ENCODE data around the gene INO80. TPM values are rescaled to one million over a fixed set of nuclear protein-coding genes. Genes with fewer than 3 reads are reported as not detected.
"Not testable (repeated sequence)": the region's sequence is repeated elsewhere in the genome, so short reads cannot be mapped to it uniquely, and the experiment has no call there.

The INO80 gene
- polyA plus RNA-seq, 1 donor from 2014 or later: 7.4 TPM

DNA sequence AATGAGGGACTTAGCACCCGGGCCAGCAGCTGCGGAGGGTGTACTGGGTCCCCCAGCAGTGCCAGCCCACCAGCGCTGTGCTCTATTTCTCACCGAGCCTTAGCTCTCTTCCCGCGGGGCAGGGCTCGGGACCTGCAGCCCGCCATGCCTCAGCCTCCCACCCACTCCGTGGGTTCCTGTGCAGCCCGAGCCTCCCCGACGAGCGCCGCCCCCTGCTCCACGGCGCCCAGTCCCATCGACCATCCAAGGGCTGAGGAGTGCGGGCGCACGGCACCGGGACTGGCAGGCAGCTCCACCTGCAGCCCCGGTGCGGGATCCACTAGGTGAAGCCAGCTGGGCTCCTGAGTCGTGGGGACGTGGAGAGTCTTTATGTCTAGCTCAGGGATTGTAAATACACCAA is 154.3 kb downstream of the INO80 start:
- H3K27ac Mint-ChIP-seq, H3K4me3 Mint-ChIP-seq, H3K9me3 Mint-ChIP-seq, H3K27me3 Mint-ChIP-seq, H3K36me3 Mint-ChIP-seq, H3K4me1 Mint-ChIP-seq: not testable (repeated sequence)

DNA sequence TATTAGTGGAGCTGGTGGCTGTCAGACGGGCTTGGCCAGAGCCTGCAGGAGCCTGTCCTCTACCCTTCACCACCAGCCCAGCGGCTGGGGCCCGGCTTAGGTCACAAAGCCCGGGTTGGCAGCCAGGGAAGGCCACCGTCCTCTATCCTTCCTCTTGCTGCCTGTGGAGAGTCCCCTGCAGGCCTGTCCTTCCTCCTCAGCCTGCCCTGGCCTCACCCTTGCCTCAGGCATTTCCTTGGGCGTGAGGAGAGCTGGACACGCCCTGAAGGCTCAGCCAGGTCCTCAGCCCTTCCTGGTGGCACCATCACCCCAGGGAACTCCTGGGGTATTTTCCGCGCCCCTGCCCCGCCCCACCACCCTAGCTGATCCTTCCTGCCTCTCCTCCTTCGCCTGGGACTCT is 155.2 kb downstream of the INO80 start:
- peaks cover 0 to 10% (median 3%) of the 10 kb centered on the region in 3 donors for H3K4me1 Mint-ChIP-seq
- H3K4me3 Mint-ChIP-seq: no peak overlapping the region
- H3K27me3 Mint-ChIP-seq: peaks cover 1% of the 10 kb centered on the region
- H3K36me3 Mint-ChIP-seq: peaks cover 1% of the 10 kb centered on the region
- no peak overlapping the region for H3K27ac Mint-ChIP-seq
- no peaks in the 10 kb centered on the region for H3K9me3 Mint-ChIP-seq

DNA sequence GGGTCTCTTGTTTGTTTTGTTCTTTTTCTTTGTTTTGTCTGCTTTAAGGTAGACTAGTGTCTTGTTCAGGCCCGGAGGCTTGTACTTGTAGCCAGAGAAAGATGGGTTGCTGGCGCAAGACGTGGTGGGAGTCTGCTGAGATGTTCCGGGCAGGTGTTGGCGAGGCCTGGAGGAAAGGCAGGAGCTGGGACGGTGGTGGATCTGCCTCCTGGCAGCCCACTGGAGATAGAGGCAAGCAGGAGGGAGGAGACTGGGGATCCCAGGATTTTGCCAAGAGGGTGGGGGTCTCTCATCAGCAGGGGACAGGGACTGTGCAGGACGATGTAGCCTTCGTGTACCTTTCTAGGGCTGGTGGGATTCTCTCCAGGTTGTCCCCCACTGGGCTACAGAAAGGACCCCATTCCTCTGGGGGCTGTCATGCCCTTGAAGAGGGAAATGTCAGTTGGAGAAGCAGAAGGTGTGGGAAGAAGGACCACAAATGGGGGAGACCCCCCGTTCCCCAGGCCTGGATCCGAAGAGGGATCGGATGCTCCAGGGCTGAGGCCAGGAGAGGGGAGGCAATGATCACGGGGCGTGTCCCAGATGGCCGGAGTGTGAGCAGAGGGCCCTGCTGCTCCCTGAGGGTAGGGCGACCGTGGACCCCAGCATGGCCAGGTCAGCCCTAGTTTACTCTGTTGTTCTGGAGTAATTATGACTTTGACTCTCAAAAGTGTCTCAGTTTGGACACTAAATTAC is 155.8 kb downstream of the INO80 start:
- Mint-ChIP-seq H3K4me3 (peak overlapping the region in 1 of 4 donors; percentile 87), H3K27me3 (peaks cover 1% of the 10 kb centered on the region), H3K36me3 (peaks cover under 1% of the 10 kb centered on the region), H3K27ac (peak overlapping the region in 1 of 3 donors; percentile 1), H3K9me3 (no peaks in the 10 kb centered on the region), H3K4me1 (peaks cover 0 to 10% (median 3%) of the 10 kb centered on the region in 3 donors)

DNA sequence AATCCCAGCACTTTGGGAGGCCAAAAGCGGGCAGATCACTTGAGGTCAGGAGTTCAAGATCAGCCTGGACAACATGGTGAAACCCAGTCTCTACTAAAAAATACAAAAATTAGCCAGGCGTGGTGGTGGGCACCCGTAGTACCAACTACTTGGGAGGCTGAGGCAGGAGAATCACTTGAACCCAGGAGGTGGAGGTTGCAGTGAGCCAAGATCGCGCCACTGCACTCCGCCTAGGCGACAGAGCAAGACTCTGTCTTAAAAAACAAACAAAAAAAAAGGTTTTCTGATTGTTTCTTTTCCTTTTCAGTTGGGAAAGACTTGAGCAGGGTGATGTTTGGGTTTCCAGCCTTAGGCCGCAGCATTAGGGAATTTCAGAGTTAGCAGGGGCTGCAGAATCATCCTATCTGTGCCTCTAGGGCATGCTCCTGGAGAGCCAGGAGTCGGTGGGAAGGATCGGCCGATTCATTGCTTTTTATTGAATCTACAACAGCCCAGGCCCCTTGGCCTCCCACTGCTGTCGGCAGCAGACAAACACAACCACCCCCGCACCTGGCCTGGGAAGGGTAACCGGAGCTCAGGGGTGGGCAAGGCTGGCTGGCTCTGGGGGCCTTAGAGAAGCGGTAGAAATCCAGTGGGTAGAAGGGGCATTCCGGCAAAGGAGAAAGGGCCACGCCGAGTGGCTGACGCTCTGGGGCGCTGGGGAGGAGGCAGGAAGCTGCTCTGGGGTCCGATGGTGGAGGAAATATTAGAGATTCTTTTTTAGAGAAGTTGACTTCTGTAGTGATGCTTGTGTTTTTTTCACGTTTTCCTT is 156.5 kb downstream of the INO80 start:
- Mint-ChIP-seq H3K9me3 (no peaks in the 10 kb centered on the region), H3K4me3 (peak overlapping the region in 1 of 4 donors; percentile 87), H3K27ac (peak overlapping the region in 1 of 3 donors; percentile 1), H3K27me3 (peaks cover 1% of the 10 kb centered on the region), H3K36me3 (no peaks in the 10 kb centered on the region), H3K4me1 (peaks cover 0 to 10% (median 3%) of the 10 kb centered on the region in 3 donors)

DNA sequence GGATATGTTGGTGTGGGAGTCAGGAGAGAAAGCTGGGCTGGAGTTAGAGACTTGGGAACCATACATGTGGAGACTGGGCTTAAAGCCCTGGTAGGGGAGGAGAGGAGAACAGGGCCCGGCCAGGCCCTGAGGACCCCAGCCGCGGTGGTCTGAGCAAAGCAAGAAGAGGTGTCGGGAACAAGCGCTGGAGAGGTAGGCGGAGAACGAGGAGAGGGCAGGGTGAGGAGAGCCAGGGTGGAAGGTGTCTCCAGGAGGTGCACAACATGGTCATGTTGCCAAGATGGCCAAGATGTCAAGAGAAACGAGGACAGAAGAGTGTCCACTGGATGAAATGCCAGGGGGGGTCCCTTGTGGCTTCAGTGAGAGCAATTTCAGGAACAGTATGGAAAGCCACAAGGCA is 157.4 kb downstream of the INO80 start:
- Mint-ChIP-seq H3K9me3 (no peaks in the 10 kb centered on the region), H3K4me3 (no peak overlapping the region), H3K36me3 (no peaks in the 10 kb centered on the region), H3K4me1 (peaks cover 0 to 10% (median 8%) of the 10 kb centered on the region in 3 donors), H3K27ac (no peak overlapping the region), H3K27me3 (no peaks in the 10 kb centered on the region)

DNA sequence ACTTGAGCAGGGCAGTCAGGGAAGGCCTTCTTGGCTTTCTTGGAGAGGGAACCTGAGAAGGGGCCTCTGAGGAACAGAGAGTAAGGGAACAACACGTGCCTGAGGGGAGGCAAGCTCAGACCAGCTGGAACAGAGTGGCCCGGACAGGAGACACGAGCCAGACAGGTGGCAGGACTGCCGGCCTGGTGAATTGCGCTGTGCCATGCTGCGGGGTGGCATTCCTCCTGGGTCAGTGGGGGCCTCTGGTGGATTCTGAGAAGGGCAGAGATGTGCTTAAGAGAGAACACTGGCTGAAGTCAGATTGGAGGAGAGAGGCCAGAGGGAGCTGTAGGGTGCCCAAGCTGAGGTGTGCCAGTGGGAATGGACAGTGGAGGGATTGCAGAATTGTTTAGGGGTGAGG is 157.9 kb downstream of the INO80 start:
- H3K27ac Mint-ChIP-seq: peak overlapping the region in 1 of 3 donors; percentile 70
- no peak overlapping the region for H3K4me3 Mint-ChIP-seq
- peaks cover 4 to 10% (median 9%) of the 10 kb centered on the region in 3 donors for H3K4me1 Mint-ChIP-seq
- no peaks in the 10 kb centered on the region for H3K27me3 Mint-ChIP-seq
- no peaks in the 10 kb centered on the region for H3K36me3 Mint-ChIP-seq
- no peaks in the 10 kb centered on the region for H3K9me3 Mint-ChIP-seq

DNA sequence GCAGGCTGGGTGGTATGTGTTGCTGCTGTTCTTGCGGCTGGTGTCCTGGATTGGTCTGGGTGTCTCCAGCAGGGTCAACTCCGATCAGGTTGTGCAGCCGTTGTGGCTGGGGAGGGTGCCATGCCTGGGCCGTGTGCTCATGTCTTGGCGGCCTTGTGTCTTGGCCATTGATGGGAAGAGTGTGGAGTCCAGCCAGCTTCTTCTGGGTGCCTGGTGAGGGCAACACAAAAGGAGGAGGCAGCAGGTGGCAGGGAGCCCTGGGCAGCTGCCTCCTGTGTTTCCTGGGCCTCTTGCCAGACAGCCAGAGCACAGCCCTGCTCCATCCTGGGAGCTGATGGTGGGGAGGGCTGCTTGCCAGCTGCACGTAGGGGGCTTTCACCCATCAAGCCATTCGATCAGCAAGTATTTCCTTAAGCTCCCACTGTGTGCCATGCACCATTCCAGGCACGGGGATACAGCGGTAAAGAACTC is 158.5 kb downstream of the INO80 start:
- no peaks in the 10 kb centered on the region for H3K27me3 Mint-ChIP-seq
- no peaks in the 10 kb centered on the region for H3K9me3 Mint-ChIP-seq
- H3K36me3 Mint-ChIP-seq: no peaks in the 10 kb centered on the region
- no peak overlapping the region for H3K4me3 Mint-ChIP-seq
- peak overlapping the region in 1 of 3 donors; percentile 70 for H3K27ac Mint-ChIP-seq
- peaks cover 6 to 12% (median 7%) of the 10 kb centered on the region in 3 donors for H3K4me1 Mint-ChIP-seq

DNA sequence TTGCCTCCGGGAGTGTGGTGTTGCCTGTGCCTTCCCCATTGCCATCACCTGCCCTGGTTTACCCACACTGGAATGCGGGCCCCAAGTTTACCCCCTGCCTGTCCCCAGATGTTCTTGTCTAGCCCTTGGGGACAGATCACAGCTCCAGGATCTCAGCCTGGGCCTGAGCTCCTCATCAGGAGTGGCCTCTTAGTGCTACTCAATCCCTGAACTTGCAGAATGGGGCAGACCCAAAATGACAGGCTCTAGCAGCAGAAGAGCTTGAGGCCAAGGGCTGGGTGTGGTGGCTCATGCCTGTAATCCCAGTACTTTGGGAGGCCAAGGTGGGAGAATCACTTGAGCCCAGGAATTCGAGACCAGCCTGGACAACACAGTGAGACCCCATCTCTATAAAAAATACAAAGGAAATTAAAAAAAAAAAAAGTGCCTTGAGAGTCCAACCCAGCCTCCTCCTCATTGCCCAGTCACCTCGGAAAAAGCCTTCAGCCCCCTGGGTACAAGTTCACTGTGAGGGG is 159.0 kb downstream of the INO80 start:
- Mint-ChIP-seq H3K4me3 (no peak overlapping the region), H3K4me1 (peaks cover 6 to 14% (median 7%) of the 10 kb centered on the region in 3 donors), H3K27me3 (no peaks in the 10 kb centered on the region), H3K36me3 (peaks cover under 1% of the 10 kb centered on the region), H3K9me3 (no peaks in the 10 kb centered on the region), H3K27ac (peak overlapping the region in 1 of 3 donors; percentile 70)

DNA sequence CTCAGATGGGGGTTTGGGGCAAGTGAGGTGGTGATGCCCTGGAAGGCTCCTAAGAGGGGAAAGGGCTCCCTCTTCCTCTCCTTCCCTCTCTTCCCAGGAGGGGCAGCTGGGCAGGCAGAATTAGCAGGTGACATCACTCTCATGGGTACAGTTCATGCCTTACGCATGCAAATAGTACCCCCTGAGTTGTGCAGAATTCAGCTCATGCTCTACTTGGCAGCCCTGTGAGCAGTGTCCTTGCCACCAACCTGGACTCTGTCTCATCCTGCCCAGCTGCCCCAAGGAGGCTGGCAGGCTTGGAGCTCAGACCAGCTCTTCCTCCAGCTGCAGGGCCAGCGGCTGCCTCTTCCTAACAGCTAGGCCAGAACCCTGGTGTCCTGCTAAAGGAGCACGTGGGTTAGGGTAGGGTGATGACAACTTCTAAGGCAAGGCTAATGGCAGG is 159.5 kb downstream of the INO80 start:
- Mint-ChIP-seq H3K4me1 (peaks cover 6 to 15% (median 9%) of the 10 kb centered on the region in 3 donors), H3K36me3 (peaks cover 2% of the 10 kb centered on the region), H3K4me3 (peak overlapping the region in 2 of 4 donors; percentile 21 to 66), H3K27ac (no peak overlapping the region), H3K27me3 (no peaks in the 10 kb centered on the region), H3K9me3 (no peaks in the 10 kb centered on the region)

DNA sequence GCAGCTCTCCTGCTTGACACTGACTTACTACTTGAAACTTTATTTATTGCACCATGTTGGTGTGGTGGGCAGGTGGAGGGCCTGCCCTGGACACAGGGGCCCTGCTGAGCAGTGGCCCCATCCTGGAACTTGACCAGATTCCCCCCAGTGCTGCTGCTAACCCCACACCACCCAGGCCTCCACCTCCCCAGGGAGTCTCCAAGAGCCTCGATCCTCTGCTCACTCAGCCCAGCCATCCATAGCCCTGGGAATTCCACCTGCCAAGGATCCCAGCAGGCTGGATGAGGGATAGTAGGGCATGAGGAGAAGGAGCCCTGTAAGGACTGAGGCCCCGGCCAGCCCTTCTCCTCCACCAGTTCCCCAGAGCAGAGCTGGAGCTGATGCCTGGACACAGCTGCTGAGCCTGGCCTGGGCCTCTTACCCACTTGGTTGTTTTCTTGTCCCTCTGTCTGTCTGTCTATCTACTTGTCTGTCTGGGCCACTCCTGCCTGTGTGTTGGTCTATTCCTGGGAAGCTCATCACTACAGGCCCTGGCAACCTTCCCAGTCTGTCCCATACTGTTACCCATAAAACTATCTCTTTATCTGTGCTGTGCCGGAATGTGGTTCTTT is 160.0 kb downstream of the INO80 start:
- H3K9me3 Mint-ChIP-seq: no peaks in the 10 kb centered on the region
- peak overlapping the region; percentile 21 to 66 (median 40) for H3K4me3 Mint-ChIP-seq
- H3K36me3 Mint-ChIP-seq: peaks cover 2% of the 10 kb centered on the region
- H3K4me1 Mint-ChIP-seq: peaks cover 6 to 15% (median 10%) of the 10 kb centered on the region in 3 donors
- H3K27ac Mint-ChIP-seq: no peak overlapping the region
- H3K27me3 Mint-ChIP-seq: no peaks in the 10 kb centered on the region

DNA sequence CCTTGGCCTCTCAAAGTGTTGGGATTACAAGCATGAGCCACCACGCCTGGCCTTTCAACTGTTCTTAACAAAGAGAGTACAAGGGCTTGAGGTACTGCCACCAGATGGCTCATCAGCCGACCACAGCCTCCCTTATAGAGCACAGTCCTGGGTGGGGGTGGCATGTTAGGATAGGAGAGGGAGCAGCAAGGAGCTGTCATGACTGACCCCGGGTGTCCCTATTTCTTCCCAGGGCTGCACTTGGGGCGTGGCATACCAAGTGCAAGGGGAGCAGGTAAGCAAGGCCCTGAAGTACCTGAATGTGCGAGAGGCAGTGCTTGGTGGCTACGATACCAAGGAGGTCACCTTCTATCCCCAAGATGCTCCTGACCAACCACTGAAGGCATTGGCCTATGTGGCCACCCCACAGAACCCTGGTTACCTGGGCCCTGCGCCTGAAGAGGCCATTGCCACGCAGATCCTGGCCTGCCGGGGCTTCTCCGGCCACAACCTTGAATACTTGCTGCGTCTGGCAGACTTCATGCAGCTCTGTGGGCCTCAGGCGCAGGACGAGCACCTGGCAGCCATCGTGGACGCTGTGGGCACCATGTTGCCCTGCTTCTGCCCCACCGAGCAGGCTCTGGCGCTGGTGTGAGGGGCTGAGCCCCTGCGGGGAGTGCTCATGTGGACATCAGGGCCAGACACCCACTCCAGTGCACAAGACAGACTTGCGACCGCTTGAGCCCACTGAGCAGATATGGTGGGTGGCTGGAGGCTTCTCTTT is 160.8 kb downstream of the INO80 start:
- H3K9me3 Mint-ChIP-seq: no peaks in the 10 kb centered on the region
- H3K27ac Mint-ChIP-seq: peak overlapping the region in 1 of 3 donors; percentile 25
- H3K4me3 Mint-ChIP-seq: peak overlapping the region in 3 of 4 donors; percentile 21 to 96 (median 58)
- H3K27me3 Mint-ChIP-seq: no peaks in the 10 kb centered on the region
- H3K36me3 Mint-ChIP-seq: peaks cover 2% of the 10 kb centered on the region
- peaks cover 6 to 15% (median 10%) of the 10 kb centered on the region in 3 donors for H3K4me1 Mint-ChIP-seq

DNA sequence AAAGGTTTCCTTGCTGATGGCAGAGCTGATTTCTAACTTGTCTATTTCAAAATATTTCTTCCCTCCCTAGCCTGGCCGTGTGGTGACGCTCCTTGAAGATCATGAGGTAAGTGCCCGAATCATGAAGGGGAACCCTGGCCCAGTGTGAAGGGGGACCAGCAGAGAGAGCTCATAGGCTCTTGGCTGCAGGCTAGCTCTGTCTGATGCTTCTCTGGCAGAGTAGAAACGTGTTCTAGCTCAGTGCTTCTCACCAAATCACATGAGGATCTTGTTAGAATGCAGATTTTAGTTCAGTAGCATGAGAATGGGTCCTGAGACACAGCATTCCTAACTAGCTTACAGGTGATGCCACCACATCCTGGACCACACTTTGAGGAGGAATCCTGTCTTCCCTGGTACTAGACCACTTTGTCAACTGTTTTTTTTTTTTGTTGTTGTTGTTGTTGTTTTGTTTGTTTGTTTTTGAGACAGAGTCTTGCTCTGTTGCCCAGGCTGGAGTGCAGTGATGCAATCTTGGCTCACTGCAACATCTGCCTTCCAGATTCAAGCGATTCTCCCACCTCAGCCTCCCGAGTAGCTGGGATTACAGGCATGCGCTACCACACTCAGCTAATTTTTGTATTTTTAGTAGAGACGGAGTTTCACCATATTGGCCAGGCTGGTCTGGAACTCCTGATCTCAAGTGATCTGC is 161.8 kb downstream of the INO80 start:
- H3K27me3 Mint-ChIP-seq, H3K9me3 Mint-ChIP-seq, H3K36me3 Mint-ChIP-seq: not testable (repeated sequence)
- H3K4me3 Mint-ChIP-seq: peak overlapping the region; percentile 92 to 96 (median 94)
- peaks cover 4 to 12% (median 6%) of the 10 kb centered on the region in 3 donors for H3K4me1 Mint-ChIP-seq
- H3K27ac Mint-ChIP-seq: peak overlapping the region; percentile 30 to 80 (median 76)

DNA sequence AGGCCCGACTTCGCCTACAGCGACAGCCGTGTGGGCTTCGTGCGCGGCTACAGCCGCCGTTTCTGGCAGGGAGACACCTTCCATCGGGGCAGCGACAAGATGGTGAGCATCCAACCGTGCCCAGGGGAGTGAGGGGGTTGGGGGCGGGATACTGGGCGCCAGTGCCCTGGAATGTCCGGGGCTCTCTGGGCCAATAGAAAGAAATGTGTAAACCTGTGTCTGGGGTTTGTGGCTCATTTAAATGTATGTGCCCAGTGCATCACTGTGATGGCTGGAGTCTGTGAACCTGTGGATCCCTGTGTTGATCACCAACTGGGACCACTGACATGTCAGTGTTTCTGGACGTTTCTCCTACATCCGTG is 162.4 kb downstream of the INO80 start:
- Mint-ChIP-seq H3K27ac (peak overlapping the region; percentile 30 to 80 (median 76)), H3K4me1 (peaks cover 4 to 12% (median 6%) of the 10 kb centered on the region in 3 donors), H3K36me3 (peaks cover 2% of the 10 kb centered on the region), H3K9me3 (peaks cover 0 to 2% (median 0%) of the 10 kb centered on the region in 3 donors), H3K4me3 (peak overlapping the region; percentile 92 to 96 (median 94)), H3K27me3 (peaks cover 5% of the 10 kb centered on the region)
